ENCODE results near the gene CTNNB1. TPM values are rescaled to one million over a fixed set of nuclear protein-coding genes. Genes with fewer than 3 reads are reported as not detected.

CTNNB1 gene
- total RNA-seq = 371 TPM

DNA sequence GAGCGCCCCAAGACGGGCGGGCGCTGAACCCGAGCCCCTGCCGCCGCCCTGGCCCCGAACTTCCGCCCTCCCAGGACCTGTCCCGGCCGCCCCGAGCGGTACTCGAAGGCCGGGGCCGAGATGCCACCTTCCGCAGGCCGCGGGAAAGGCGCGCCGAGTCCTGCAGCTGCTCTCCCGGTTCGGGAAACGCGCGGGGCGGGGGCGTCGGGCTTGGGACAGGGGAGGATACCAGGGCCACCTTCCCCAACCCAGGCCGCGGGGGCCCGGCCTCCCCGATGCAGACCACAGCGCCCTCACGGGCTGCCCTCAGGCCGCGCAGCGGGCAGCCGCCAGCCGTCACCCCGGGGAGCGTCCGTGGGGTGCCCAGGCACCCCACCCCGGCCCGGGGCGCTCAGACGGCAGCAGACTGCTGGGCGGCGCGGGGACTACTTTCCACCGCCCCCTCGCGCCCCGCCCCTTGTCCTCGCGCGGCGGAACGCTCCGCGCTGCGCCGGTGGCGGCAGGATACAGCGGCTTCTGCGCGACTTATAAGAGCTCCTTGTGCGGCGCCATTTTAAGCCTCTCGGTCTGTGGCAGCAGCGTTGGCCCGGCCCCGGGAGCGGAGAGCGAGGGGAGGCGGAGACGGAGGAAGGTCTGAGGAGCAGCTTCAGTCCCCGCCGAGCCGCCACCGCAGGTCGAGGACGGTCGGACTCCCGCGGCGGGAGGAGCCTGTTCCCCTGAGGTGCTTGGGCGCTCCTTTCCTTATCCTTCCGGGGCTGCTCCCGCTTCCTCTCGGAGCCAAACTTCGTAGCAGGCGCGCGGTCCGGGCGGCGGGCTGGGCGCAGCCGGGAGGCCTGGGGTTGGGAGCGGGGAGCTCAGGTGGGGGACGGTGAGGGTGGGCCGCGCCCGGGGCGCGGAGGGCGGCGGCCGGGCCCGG, at the start of gene CTNNB1:
TSS of gene CTNNB1 (plus strand) at position 556 of the 916 bp plus-strand sequence. CDS start 24,564 bp downstream, outside the sequence.
- intact Hi-C loops (cut with DNase I) = loop anchor here (1.0 to 5.0 kb wide), 6 partner anchors 26 to 887 kb away; no protein-coding TSS in a partner anchor
- no peaks in the 10 kb centered on the region for H3K36me3 ChIP-seq
- H3K9me3 ChIP-seq = no peaks in the 10 kb centered on the region
- TF ChIP-seq, protein P1, sequence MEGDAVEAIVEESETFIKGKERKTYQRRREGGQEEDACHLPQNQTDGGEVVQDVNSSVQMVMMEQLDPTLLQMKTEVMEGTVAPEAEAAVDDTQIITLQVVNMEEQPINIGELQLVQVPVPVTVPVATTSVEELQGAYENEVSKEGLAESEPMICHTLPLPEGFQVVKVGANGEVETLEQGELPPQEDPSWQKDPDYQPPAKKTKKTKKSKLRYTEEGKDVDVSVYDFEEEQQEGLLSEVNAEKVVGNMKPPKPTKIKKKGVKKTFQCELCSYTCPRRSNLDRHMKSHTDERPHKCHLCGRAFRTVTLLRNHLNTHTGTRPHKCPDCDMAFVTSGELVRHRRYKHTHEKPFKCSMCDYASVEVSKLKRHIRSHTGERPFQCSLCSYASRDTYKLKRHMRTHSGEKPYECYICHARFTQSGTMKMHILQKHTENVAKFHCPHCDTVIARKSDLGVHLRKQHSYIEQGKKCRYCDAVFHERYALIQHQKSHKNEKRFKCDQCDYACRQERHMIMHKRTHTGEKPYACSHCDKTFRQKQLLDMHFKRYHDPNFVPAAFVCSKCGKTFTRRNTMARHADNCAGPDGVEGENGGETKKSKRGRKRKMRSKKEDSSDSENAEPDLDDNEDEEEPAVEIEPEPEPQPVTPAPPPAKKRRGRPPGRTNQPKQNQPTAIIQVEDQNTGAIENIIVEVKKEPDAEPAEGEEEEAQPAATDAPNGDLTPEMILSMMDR (IDR thresholded peaks at IDR 0.05) = no peak
- DNase-seq (ENCODE audit: low spot score in 2 of 2) = peak; percentile 74 to 96
- H3K27me3 ChIP-seq = no peaks in the 10 kb centered on the region
- peaks cover 0 to 29% of the 10 kb centered on the region in 2 donors for H3K4me1 ChIP-seq
- H3K4me3 ChIP-seq = peak within 1 kb of the TSS; percentile 100
- H3K27ac ChIP-seq = peak within 1 kb of the TSS; percentile 98 to 100

DNA sequence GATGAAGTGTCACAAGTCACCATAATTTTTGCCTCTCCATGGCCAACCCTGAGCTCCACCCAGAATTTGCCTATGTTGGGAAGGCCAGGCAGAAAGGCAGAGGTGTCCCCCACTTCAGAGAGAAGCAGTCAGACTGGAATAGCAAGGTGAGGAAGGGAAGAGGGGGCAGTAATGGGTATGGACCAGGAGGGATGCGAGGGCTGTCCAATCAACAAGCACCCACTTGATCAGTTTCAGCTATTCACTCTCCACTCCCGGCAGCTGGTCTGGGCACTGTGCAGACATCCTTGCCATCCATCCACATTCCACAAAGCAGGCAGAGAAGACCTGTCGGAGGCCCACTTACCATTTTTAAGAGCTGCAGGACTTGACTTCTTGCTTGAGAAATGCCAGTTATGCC, 43.5 kb upstream of the CTNNB1 start:
- Histone ChIP-seq H3K36me3 (no peaks in the 10 kb centered on the region), H3K27ac (no peak overlapping the region), H3K4me1 (no peaks in the 10 kb centered on the region), H3K4me3 (no peak overlapping the region), H3K27me3 (no peaks in the 10 kb centered on the region), H3K9me3 (no peaks in the 10 kb centered on the region)
- no peak for DNase-seq (ENCODE audit: low spot score in 2 of 2)
- intact Hi-C loops (cut with DNase I) = no loop called here
- TF ChIP-seq, protein P1 (IDR thresholded peaks at IDR 0.05) = no peak

GRCh38 chr3:41158947-41159346, 40.4 kb upstream of the CTNNB1 start:
- no peaks in the 10 kb centered on the region for H3K27me3 ChIP-seq
- no peaks in the 10 kb centered on the region for H3K36me3 ChIP-seq
- intact Hi-C loops (cut with DNase I) = no loop called here
- H3K4me3 ChIP-seq = no peak overlapping the region
- no peaks in the 10 kb centered on the region for H3K9me3 ChIP-seq
- H3K27ac ChIP-seq = no peak overlapping the region
- no peaks in the 10 kb centered on the region for H3K4me1 ChIP-seq
- DNase-seq (ENCODE audit: low spot score in 2 of 2) = no peak
- TF ChIP-seq, protein P1 (IDR thresholded peaks at IDR 0.05) = no peak

- H3K27me3 ChIP-seq = no peaks in the 10 kb centered on the region
- intact Hi-C loops (cut with DNase I) = no loop called here
These were observed 39.6 kb upstream of the CTNNB1 start for GRCh38 chr3:41159588-41160189.

DNA sequence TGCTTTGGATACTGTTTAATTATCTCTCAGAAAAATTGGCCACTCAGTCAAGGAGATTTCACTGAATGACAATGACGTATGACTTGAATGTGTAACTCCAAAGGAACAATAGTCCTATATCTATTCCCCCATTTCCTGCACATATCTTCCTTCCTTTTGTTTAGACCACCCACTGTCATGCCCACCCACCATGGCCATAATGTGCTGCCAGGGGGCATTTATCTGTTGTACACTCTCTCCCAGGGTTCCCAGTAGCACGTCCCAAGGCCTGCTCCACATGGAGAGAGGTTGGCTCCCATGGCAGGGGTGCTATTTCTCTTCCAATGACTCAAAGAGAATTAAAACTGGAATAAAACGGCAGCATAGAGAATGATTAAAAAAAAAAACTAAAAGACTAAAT, 36.8 kb upstream of the CTNNB1 start:
- Histone ChIP-seq H3K27me3 (no peaks in the 10 kb centered on the region), H3K4me1 (no peaks in the 10 kb centered on the region), H3K4me3 (no peak overlapping the region), H3K36me3 (no peaks in the 10 kb centered on the region), H3K27ac (no peak overlapping the region), H3K9me3 (no peaks in the 10 kb centered on the region)
- no peak for DNase-seq (ENCODE audit: low spot score in 2 of 2)
- TF ChIP-seq, protein P1 (IDR thresholded peaks at IDR 0.05) = no peak
- intact Hi-C loops (cut with DNase I) = no loop called here

More at GRCh38 chr3:41159588-41160189, 39.6 kb upstream of the CTNNB1 start:
- no peak for DNase-seq (ENCODE audit: low spot score in 2 of 2)
- Histone ChIP-seq H3K4me1 (no peaks in the 10 kb centered on the region), H3K9me3 (no peaks in the 10 kb centered on the region), H3K4me3 (no peak overlapping the region), H3K36me3 (no peaks in the 10 kb centered on the region), H3K27ac (no peak overlapping the region)
- TF ChIP-seq, protein P1 (IDR thresholded peaks at IDR 0.05) = no peak

Data from ascending aorta (tissue), 2 donors.